ENCODE results near the gene RPL9.
"Not testable (repeated sequence)": the region's sequence is repeated elsewhere in the genome, so short reads cannot be mapped to it uniquely, and the experiment has no call there.

RPL9 gene

DNA sequence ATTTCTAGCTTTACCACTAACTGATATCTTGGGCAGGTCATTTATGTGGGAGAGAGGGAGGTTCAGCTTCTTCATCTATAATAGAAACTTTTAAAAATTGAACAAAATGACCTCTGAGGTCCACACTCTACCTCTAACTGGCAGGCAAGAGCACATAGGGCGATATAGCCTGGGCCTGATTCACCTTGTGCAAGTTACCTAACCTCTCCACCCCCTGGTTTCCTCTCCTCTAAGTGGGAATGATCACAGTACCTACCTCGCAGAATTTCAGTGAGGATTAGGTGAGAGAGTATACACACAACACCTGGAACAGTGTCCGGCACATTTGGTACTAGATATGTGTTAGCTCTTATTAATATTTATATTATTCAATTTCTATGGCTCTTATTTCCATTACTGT is 36.5 kb downstream of the RPL9 start:
- no peak for DNase-seq

DNA sequence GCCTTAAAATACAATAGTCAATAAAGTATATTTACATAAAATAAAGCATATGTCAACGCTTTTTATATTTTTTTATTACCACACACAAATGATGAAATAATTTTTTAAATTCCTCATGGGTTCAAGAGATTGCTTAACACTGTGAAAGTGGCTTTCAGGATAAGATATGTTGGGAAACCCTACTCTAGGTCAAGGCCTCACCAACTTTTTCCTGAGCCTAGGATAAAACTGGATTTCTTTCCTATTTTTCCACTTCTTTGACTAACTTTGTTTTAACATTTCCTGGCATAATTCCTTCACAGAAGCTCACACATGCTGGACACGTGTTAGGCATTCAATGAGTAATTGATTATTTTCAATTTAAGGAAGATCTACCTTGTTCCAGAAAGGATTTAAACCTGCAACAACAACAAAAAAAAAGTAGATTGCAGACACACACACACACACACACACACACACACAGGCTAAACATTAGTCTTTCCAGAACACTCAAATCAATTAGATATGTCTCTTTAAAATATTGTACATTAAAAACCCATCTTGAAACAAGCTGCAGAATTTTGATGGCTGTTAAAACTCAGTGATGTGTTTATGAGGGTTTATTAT is 42.9 kb downstream of the RPL9 start:
- no peak for DNase-seq

DNA sequence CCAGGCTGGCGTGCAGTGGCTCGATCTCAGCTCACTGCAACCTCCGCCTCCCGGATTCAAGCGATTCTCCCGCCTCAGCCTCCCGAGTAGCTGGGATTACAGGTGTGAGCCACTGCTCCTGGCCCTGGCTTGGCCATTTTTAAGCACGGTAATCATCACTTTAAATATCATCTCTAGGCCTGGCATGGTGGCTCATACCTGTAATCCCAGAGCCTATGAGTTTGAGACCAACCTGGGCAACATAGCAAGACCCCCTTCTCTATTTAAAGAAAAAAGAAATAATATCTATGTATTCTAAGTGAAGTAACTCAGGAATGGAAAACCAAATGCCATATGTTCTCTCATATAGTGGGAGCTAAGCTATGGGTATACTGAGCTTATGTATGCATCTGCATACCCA is 47.2 kb downstream of the RPL9 start:
- DNase-seq: not testable (repeated sequence)

DNA sequence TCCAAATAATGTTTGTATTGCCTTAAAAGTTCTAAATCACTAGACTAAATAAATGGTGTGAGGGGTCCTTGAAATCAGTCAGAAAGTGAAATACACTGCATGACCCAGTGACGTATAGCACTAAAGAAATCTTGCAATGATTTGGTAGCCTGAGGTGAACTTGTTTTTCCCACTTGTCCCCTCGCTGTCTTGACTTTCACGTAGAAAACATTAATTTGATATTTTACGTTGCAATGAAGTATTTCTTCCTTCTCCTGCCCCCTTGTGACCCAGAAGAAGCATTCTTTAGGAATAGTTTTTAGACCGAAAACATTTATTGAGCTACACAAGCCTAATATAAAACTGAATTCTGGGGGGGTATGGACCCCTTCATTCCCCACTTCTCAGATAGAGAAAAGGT is 48.3 kb downstream of the RPL9 start:
- no peak for DNase-seq

DNA sequence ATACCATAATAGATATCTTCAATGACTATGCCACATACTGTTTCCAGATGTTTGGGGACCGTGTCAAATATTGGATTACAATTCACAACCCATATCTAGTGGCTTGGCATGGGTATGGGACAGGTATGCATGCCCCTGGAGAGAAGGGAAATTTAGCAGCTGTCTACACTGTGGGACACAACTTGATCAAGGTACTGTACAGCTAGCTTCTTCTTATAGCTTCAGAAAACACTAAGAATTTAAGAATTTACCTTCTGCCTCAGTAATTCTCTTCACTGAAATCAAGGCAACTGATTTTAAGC is 51.2 kb downstream of the RPL9 start:
- no peak for DNase-seq

DNA sequence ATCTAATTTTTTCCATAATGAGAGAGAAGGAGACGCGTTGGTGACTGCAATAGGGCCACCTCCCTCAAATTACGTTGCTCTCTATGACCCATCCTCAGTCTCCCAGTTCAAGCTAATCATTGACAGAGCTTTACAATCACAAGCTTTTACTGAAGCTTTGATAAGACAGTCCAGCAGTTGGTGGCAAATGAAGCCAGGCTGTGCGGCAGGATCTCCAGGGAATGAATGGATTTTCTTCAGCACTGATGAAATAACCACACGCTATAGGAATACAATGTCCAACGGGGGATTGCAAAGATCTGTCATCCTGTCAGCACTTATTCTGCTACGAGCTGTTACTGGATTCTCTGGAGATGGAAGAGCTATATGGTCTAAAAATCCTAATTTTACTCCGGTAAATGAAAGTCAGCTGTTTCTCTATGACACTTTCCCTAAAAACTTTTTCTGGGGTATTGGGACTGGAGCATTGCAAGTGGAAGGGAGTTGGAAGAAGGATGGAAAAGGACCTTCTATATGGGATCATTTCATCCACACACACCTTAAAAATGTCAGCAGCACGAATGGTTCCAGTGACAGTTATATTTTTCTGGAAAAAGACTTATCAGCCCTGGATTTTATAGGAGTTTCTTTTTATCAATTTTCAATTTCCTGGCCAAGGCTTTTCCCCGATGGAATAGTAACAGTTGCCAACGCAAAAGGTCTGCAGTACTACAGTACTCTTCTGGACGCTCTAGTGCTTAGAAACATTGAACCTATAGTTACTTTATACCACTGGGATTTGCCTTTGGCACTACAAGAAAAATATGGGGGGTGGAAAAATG is 51.7 kb downstream of the RPL9 start, which contains the start of gene KLB:
KLB (plus strand) TSS at position 168 of the 821 bp plus-strand sequence; CDS start at position 188, 20 bp downstream.
- no peak for DNase-seq
